Body of pancreas (tissue), 4 donors: ENCODE measurements around the gene FHIP2A. TPM values are rescaled to one million over a fixed set of nuclear protein-coding genes. Genes with fewer than 3 reads are reported as not detected.

Experiments
- ATAC-seq: fragments of 150-250 bp; one replicate; pipeline ENCODE4 v1.9.1; 2016
- DNase-seq, 4 donors: peaks; one replicate each; pipeline ENCODE4 v3.0.0-alpha.2; 2019
- H3K27ac ChIP-seq, 4 donors: fragments of 200-600 bp; sonication (generic); 1 replicate in 3 of 4; 2 replicates in 1 of 4; pipeline versions ENCODE4 v1.5.1 to v1.6.1; 2016 to 2019; ENCODE audit warnings: mild to moderate bottlenecking in 1 of 4, mixed read lengths in 1 of 4, moderate library complexity in 1 of 4
- H3K27me3 ChIP-seq, 2 donors: fragments of 200-600 bp; sonication (generic); one replicate each; pipeline ENCODE4 v1.6.0; 2016; ENCODE audit warnings: mild to moderate bottlenecking in 1 of 2
- H3K36me3 ChIP-seq, 2 donors: fragments of 200-600 bp; sonication (generic); replicated peaks in 1 of 2; 2 replicates each; pipeline ENCODE4 v1.5.1; 2016; ENCODE audit warnings: low read depth in 2 of 2; ENCODE audit not compliant: insufficient read depth in 1 of 2
- H3K4me1 ChIP-seq: fragments of 200-600 bp; sonication (generic); one replicate; pipeline ENCODE4 v1.6.0; 2016
- H3K4me3 ChIP-seq, 2 donors: fragments of 200-600 bp; sonication (generic); 1 replicate in 1 of 2; 2 replicates in 1 of 2; pipeline ENCODE4 v1.5.1; 2016 to 2019
- H3K9me3 ChIP-seq, 3 donors: fragments of 200-600 bp; sonication (generic); 1 replicate in 2 of 3; 2 replicates in 1 of 3; pipeline ENCODE4 v1.5.1; 2016
- POLR2A ChIP-seq, 3 donors: fragments of 450-650 bp; IDR thresholded peaks; one replicate each; pipeline ENCODE4 v1.6.1; 2016; ENCODE audit warnings: antibody characterized with exemption in 3 of 3, mild to moderate bottlenecking in 2 of 3
- WGBS, 2 donors: methylation state at CpG; one replicate each; pipeline ENCODE4 v1.1.5; 2017; 5-methylcytosine and 5-hydroxymethylcytosine counted together
- intact Hi-C: fragments of 100-400 bp; cut with DNase I; formaldehyde crosslinking; loops from one replicate; pipeline ENCODE4 v1.15.1; 2023
- total RNA-seq, 2 donors: library from RNA; depleted of rRNA; stranded (reverse); fragments of >200 nt; gene quantifications; one replicate each; pipeline ENCODE4 v1.1.0, GENCODE V29; 2016
- TF ChIP-seq, protein P1 (sequence below), 7 experiments: fragments of 450-650 bp in 4 of 7; fragments of 200-600 bp in 3 of 7; sonication (generic) in 3 of 7; IDR thresholded peaks; one replicate each; pipeline ENCODE4 v1.5.1; 2016 to 2019; ENCODE audit warnings: antibody characterized with exemption in 7 of 7

FHIP2A gene
- total RNA-seq, 2 donors from 2014 or later: 14.8 to 19.8 TPM

DNA sequence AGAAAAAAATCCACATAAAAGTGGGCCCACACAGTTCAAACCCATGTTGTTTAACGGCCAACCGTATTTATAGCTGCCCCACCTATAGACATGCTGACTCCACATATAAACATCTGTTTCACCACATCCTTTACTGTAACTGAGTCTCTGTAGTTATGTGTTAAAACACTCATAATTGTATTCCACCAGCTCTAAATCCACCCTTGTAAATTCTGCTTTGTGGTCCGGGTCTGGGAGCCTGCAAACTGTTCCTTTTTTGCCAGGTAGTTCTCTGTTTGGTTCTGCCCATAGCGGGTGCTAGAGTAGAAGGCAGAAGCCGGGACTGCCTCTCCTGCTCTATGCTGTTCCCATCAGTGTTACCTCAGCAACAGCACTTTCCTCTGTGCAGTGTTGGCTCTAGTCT lies 20.2 kb upstream of the FHIP2A start:
- intact Hi-C loops: no loop called here
- Histone ChIP-seq H3K36me3 (no peaks in the 10 kb centered on the region), H3K9me3 (no peaks in the 10 kb centered on the region), H3K27me3 (no peaks in the 10 kb centered on the region), H3K27ac (no peak overlapping the region), H3K4me3 (no peak overlapping the region), H3K4me1 (no peaks in the 10 kb centered on the region)
- DNase-seq (no peak), ATAC-seq (no peak)
- TF ChIP-seq, protein P1, sequence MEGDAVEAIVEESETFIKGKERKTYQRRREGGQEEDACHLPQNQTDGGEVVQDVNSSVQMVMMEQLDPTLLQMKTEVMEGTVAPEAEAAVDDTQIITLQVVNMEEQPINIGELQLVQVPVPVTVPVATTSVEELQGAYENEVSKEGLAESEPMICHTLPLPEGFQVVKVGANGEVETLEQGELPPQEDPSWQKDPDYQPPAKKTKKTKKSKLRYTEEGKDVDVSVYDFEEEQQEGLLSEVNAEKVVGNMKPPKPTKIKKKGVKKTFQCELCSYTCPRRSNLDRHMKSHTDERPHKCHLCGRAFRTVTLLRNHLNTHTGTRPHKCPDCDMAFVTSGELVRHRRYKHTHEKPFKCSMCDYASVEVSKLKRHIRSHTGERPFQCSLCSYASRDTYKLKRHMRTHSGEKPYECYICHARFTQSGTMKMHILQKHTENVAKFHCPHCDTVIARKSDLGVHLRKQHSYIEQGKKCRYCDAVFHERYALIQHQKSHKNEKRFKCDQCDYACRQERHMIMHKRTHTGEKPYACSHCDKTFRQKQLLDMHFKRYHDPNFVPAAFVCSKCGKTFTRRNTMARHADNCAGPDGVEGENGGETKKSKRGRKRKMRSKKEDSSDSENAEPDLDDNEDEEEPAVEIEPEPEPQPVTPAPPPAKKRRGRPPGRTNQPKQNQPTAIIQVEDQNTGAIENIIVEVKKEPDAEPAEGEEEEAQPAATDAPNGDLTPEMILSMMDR (IDR thresholded peaks at IDR 0.05): no peak
- no peak for TF ChIP-seq POLR2A (IDR thresholded peaks at IDR 0.05)
- WGBS, 2 donors: 53 to 66% methylated on average over 5 of the region's 5 CpGs

DNA sequence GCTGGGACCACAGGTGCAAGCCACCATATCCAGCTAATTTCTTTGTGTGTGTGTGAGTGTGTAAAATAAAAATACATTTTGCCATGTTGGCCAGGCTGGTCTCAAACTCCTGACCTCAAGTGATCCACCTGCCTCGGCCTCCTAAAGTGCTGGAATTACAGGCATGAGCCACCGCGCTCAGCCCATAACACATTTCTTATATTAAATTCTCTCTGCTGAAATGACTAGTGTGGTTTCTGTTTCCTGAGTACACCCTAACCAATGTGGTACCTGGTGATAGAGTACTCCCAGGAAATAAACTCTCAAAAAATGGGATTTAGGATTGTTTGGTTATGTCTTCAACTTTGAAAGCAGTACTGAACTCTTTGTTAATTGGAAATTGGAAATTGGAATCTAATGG lies 19.4 kb upstream of the FHIP2A start:
- ATAC-seq: no peak
- Histone ChIP-seq H3K27me3 (no peaks in the 10 kb centered on the region), H3K4me1 (no peaks in the 10 kb centered on the region), H3K36me3 (no peaks in the 10 kb centered on the region), H3K4me3 (no peak overlapping the region), H3K9me3 (no peaks in the 10 kb centered on the region), H3K27ac (no peak overlapping the region)
- intact Hi-C loops: no loop called here
- no peak for DNase-seq
- TF ChIP-seq, protein P1 (IDR thresholded peaks at IDR 0.05): no peak
- no peak for TF ChIP-seq POLR2A (IDR thresholded peaks at IDR 0.05)
- 90 to 97% methylated on average over 3 of the region's 3 CpGs for WGBS, 2 donors

DNA sequence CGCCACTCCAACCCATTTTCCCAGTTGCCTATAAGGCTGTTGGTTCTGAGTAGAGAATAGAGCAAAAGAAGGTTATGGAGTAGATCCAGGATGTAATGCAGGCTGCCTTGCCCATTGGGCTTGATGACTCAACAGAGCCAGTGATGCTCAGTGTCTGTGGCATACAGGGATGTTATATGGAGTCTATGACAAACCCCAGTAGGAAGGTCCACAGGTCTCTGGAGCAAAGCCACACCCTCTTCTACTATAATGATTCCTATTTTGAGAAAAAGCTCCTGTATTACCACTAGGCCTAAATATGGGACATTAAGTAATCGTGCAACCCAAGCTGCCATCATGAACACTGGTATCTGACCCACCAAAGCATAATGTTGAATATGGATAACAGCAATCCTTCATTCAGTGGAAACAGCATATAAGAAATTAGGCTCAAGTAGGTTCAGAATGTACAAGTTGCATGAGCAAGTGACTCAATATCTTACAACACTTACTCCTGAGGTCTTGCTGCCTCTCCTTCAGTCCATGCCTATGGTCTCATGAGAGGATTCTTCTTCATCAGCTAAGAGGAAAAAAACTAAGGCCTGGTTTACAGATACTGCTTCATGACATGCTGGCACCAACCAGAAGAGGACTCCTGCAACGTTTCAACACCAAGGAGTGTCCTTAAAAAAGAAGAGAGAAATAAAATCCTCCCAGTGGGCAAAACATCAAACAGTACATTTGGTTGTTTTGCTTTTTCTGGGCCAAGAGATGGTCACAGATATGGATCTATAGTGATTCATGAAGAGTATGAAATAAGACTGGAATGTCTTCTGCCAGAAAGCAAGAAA lies 14.8 kb upstream of the FHIP2A start:
- Histone ChIP-seq H3K27ac (no peak overlapping the region), H3K36me3 (no peaks in the 10 kb centered on the region), H3K9me3 (no peaks in the 10 kb centered on the region), H3K4me3 (no peak overlapping the region), H3K4me1 (no peaks in the 10 kb centered on the region), H3K27me3 (no peaks in the 10 kb centered on the region)
- intact Hi-C loops: no loop called here
- ATAC-seq: no peak
- no peak for TF ChIP-seq POLR2A (IDR thresholded peaks at IDR 0.05)
- TF ChIP-seq, protein P1 (IDR thresholded peaks at IDR 0.05): no peak
- WGBS, 2 donors: 74 to 77% methylated on average over 3 of the region's 3 CpGs
- DNase-seq: no peak

DNA sequence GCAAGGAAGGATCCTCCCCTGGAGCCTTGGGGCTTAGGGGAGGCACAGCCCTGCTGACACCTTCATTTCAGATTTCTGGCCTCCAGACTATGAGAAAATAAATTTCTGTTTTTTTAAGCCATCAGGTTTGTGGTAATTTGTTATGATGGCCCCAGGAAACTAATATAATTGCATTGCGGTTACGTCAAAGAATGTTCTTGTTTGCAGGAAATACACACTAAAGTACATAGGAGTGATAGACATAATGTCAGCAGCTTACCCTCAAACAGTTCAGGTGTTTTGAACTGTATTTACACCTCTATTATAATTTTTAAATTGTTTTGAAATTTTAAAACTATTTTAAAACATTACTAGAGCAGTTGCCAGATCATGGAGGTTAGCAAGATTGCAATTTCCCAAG lies 12.6 kb upstream of the FHIP2A start:
- H3K27me3 ChIP-seq: no peaks in the 10 kb centered on the region
- no peak overlapping the region for H3K4me3 ChIP-seq
- H3K36me3 ChIP-seq: no peaks in the 10 kb centered on the region
- ATAC-seq (no peak), DNase-seq (no peak)
- intact Hi-C loops: no loop called here
- H3K9me3 ChIP-seq: no peaks in the 10 kb centered on the region
- TF ChIP-seq, protein P1 (IDR thresholded peaks at IDR 0.05): no peak
- TF ChIP-seq POLR2A (IDR thresholded peaks at IDR 0.05): no peak
- H3K27ac ChIP-seq: no peak overlapping the region
- 89 to 98% methylated on average over 2 of the region's 2 CpGs for WGBS, 2 donors
- no peaks in the 10 kb centered on the region for H3K4me1 ChIP-seq

DNA sequence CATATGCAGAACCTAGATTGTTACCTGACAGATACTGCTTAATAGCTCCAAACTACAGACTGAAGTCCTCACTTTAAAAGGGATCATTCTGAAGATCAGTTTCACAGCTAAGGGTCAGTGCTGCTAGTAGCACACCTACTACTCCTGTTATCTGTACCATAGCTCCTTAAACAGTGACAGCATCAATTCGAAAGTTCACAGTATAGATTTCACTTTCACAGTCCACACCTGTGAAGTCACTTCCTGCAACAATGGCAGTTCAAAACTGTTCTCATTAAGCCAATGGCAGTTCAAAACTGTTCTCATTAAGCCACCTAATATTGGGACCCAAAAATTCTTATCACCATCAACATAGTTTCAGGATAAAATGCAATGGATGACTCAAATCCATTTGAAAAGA lies 10.7 kb upstream of the FHIP2A start:
- Histone ChIP-seq H3K9me3 (no peaks in the 10 kb centered on the region), H3K27me3 (no peaks in the 10 kb centered on the region), H3K27ac (no peak overlapping the region), H3K4me1 (no peaks in the 10 kb centered on the region), H3K36me3 (no peaks in the 10 kb centered on the region), H3K4me3 (no peak overlapping the region)
- WGBS, 2 donors: 60 to 63% methylated on average over 1 of the region's 1 CpG
- DNase-seq (no peak), ATAC-seq (no peak)
- TF ChIP-seq POLR2A (IDR thresholded peaks at IDR 0.05): no peak
- TF ChIP-seq, protein P1 (IDR thresholded peaks at IDR 0.05): no peak
- intact Hi-C loops: no loop called here
